Activated CD4-positive, alpha-beta memory T cell treated with anti-CD3 and anti-CD28 coated beads for 36 hours (primary cell): ENCODE measurements around the gene RAB30. TPM values are rescaled to one million over a fixed set of nuclear protein-coding genes. Genes with fewer than 3 reads are reported as not detected.

ENCODE experiments used
- CTCF ChIA-PET: fragments of 350-600 bp; sonication (Branson Sonifier 250); formaldehyde crosslinking; loops from one replicate; lab custom pipeline; 2021; ENCODE audit warnings: antibody characterized with exemption, inconsistent platforms; lab: Charles Lee
- POLR2A ChIA-PET: fragments of 350-600 bp; sonication (Branson Sonifier 250); formaldehyde crosslinking; loops from one replicate; lab custom pipeline; 2021; ENCODE audit warnings: antibody characterized with exemption; lab: Charles Lee
- DNase-seq: peaks from one replicate; pipeline ENCODE4 v3.0.0-alpha.2; 2020
- H3K27ac Mint-ChIP-seq: one replicate; pipeline ENCODE4 v1.8.0; 2021; ENCODE audit warnings: mixed read lengths
- H3K27me3 Mint-ChIP-seq: one replicate; pipeline ENCODE4 v1.8.0; 2021; ENCODE audit warnings: mixed read lengths
- H3K36me3 Mint-ChIP-seq: one replicate; pipeline ENCODE4 v1.8.0; 2021; ENCODE audit warnings: mixed read lengths
- H3K4me1 Mint-ChIP-seq: one replicate; pipeline ENCODE4 v1.8.0; 2021; ENCODE audit warnings: low read depth, mixed read lengths
- H3K4me3 Mint-ChIP-seq: one replicate; pipeline ENCODE4 v1.8.0; 2021; ENCODE audit warnings: mild to moderate bottlenecking, mixed read lengths
- H3K9me3 Mint-ChIP-seq: one replicate; pipeline ENCODE4 v1.8.0; 2021; ENCODE audit warnings: mixed read lengths
- intact Hi-C: fragments of 100-400 bp; cut with micrococcal nuclease; formaldehyde crosslinking; loops from one replicate; pipeline ENCODE4 v1.15.1; 2023
- total RNA-seq, 2 experiments: library from RNA; stranded (reverse); gene quantifications; one replicate each; pipeline ENCODE4 v1.2.3, GENCODE V29; 2021

RAB30 gene
- total RNA-seq, 2 experiments from 2014 or later, result 11.5 to 12.9 TPM

DNA sequence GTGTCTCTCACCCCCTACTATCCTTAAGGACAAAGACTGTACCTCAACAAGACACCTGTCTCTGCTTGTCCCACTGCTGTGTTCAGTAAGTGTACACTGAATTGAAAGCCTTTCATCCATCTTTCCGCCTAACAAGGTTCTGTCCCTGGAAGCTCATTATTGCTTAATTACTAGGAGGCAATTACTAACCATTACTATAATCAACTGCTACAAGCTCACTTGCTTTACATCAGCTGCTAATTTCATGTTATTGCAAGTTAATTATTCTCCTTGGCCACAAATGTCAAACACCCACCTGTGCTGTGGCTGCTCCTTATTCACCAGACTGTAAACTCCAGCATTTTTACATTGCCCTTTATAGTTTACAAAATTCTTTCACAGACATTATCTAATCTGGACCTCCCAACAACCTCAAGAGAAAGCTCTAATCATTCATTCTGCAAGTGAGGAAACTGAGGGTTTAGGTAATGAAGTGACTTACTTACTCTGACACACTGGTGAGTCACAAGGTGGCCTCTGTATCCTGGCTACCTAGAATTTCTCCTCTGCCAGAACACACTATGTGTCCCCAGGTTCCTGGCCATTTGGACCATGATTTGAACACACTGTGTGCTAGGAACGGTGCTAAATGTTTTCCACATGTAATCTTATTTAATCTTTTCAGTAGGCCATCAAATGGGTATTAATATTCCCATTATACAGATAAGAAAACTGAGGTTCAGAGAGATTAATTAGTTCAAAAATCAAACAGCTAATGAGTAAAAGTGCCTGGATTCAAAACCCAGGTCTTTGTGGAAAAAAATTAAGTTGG lies 66.7 kb downstream of the RAB30 start:
- H3K9me3 Mint-ChIP-seq, result no peaks in the 10 kb centered on the region
- intact Hi-C loops, result loop anchor here (1.0 to 10.0 kb wide), 2 partner anchors 8 to 1000 kb away; no protein-coding TSS in a partner anchor
- CTCF ChIA-PET, result no interaction called here
- H3K36me3 Mint-ChIP-seq, result peaks cover 5% of the 10 kb centered on the region
- POLR2A ChIA-PET, result interaction anchor here (0.6 to 1.5 kb wide), 4 partner anchors 9 to 737 kb away, joined by 3 to 9 read pairs (median 4); partner anchors contain the start of gene PCF11
- H3K27ac Mint-ChIP-seq, result no peak overlapping the region
- no peak overlapping the region for H3K4me3 Mint-ChIP-seq
- peaks cover 48% of the 10 kb centered on the region for H3K4me1 Mint-ChIP-seq
- H3K27me3 Mint-ChIP-seq, result no peaks in the 10 kb centered on the region
- peak; percentile 42 for DNase-seq

DNA sequence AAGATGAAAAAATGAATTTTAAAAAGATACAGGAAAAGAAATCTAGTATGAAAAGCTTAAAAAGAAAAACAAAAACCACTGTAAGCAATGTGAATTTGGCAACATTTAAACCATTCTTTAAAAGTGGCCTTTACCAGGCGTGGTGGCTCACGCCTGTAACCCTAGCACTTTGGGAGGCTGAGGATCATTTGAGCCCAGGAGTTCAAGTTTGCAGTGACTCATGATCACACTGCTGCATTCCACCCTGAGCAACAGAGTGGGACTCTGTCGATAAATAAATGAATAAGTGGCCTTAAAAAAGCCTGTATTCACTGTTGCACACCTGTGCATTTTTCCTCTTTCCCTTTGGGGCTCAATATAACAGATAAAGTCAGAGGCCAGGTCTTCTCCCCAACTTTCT lies 69.2 kb downstream of the RAB30 start:
- Mint-ChIP-seq H3K9me3 (no peaks in the 10 kb centered on the region), H3K4me3 (no peak overlapping the region), H3K36me3 (no peaks in the 10 kb centered on the region), H3K27ac (no peak overlapping the region), H3K4me1 (peaks cover 51% of the 10 kb centered on the region), H3K27me3 (no peaks in the 10 kb centered on the region)
- intact Hi-C loops, result loop anchor here (10.0 kb wide), 1 partner anchor 998 kb away; no protein-coding TSS in a partner anchor
- ChIA-PET CTCF (no interaction called here), POLR2A (interaction anchor here (0.7 kb wide), 1 partner anchor 70 kb away, joined by 3 read pairs; no protein-coding TSS in a partner anchor)
- DNase-seq, result no peak

DNA sequence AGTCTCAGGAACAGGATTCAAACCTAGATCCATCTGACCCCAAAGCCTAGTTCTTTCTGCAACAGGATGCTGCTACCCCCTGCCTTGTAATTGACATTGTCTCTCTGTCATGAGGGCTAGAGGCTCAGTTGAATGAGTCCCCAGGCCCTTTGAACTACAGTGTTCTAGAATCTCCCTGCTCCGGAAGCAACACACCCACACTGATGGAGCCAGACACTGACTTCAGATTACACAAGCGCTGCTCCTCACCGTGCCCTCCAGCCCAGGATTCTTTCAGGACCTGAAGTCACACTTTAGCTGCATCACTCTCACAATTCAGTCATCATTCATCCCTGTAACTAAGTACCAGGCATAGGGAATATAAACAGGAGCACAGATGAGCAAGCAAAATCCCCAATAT lies 69.6 kb downstream of the RAB30 start:
- CTCF ChIA-PET, result no interaction called here
- H3K4me1 Mint-ChIP-seq, result peaks cover 54% of the 10 kb centered on the region
- intact Hi-C loops, result loop anchor here (10.0 kb wide), 1 partner anchor 997 kb away; no protein-coding TSS in a partner anchor
- no peaks in the 10 kb centered on the region for H3K27me3 Mint-ChIP-seq
- no peaks in the 10 kb centered on the region for H3K9me3 Mint-ChIP-seq
- H3K27ac Mint-ChIP-seq, result no peak overlapping the region
- H3K4me3 Mint-ChIP-seq, result no peak overlapping the region
- DNase-seq, result peak; percentile 62
- POLR2A ChIA-PET, result interaction anchor here (0.7 kb wide), 1 partner anchor 70 kb away, joined by 3 read pairs; no protein-coding TSS in a partner anchor
- no peaks in the 10 kb centered on the region for H3K36me3 Mint-ChIP-seq

DNA sequence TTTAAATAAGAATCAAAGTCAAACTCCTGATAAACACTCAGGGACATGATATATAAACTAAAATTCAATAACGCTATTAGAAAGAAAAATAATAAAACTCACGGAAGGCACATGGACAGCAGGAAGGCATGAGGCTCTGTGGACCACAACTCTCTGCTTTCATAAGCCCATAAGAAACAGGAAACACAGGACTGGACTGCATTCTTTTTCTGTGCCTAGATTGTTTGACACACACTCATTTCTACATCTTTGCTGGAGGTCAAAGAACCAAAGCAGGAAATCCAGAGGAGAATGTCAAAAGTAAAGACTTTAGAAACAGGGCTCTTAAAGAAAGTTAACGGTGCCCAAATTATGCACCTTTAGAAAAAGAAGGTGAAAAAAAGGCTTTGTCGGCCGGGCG lies 71.3 kb downstream of the RAB30 start:
- DNase-seq, result no peak
- Mint-ChIP-seq H3K4me3 (no peak overlapping the region), H3K9me3 (no peaks in the 10 kb centered on the region), H3K4me1 (peaks cover 58% of the 10 kb centered on the region), H3K27me3 (no peaks in the 10 kb centered on the region), H3K27ac (no peak overlapping the region), H3K36me3 (no peaks in the 10 kb centered on the region)
- CTCF ChIA-PET, result no interaction called here
- intact Hi-C loops, result loop anchor here (10.0 kb wide), 1 partner anchor 996 kb away; no protein-coding TSS in a partner anchor
- POLR2A ChIA-PET, result no interaction called here

DNA sequence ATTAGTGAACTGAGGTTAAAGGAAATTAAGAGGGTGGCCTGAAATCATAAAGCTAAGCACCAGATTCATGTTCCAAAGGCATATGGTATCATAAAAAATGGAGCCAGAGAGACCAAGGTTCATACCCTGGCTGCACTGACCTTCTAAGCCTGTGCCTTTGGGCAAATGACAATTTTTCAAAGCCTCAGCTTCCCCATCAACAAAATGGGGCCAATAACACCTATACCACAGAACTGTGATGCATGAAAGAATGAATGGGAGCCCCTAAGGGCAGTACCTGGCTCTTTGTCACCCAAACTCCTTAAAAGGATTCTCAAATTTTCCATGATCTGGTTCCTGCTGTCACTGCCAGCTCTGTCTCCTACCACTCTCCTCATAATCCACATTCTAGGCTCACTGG lies 72.5 kb downstream of the RAB30 start:
- intact Hi-C loops, result loop anchor here (5.0 kb wide), 1 partner anchor 97 kb away; the partner anchor contains the start of genes DDIAS and PRCP
- ChIA-PET POLR2A (interaction anchor here (1.1 kb wide), 1 partner anchor 71 kb away, joined by 3 read pairs; no protein-coding TSS in a partner anchor), CTCF (interaction anchor here (0.9 to 1.1 kb wide), 2 partner anchors 12 to 19 kb away, joined by 3 read pairs; no protein-coding TSS in a partner anchor)
- H3K9me3 Mint-ChIP-seq, result no peaks in the 10 kb centered on the region
- H3K4me3 Mint-ChIP-seq, result no peak overlapping the region
- H3K4me1 Mint-ChIP-seq, result peaks cover 55% of the 10 kb centered on the region
- DNase-seq, result no peak
- no peaks in the 10 kb centered on the region for H3K27me3 Mint-ChIP-seq
- peaks cover 4% of the 10 kb centered on the region for H3K36me3 Mint-ChIP-seq
- no peak overlapping the region for H3K27ac Mint-ChIP-seq

DNA sequence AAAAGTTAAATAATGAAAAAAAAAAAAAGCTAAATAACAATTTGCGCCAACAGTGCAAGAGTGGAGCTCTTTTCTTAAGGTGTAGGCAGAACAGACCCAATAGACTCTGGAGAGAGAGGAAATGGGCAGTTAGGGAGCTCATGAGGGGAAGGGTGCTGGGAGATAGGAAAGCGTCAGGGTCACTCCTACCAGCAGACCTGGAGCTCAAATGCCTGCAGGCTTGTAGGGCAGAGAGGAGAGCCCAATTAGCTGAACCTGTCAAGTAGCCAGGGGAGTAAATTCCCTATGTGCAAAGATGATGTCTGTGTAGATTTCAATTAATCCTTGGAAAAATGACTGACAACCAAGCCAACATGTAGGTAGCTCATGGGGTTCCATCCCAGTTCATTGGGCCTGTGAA lies 73.0 kb downstream of the RAB30 start:
- ChIA-PET POLR2A (no interaction called here), CTCF (interaction anchor here (0.6 to 1.1 kb wide), 3 partner anchors 8 to 18 kb away, joined by 3 read pairs; no protein-coding TSS in a partner anchor)
- no peaks in the 10 kb centered on the region for H3K27me3 Mint-ChIP-seq
- H3K27ac Mint-ChIP-seq, result no peak overlapping the region
- peaks cover 8% of the 10 kb centered on the region for H3K36me3 Mint-ChIP-seq
- H3K9me3 Mint-ChIP-seq, result no peaks in the 10 kb centered on the region
- peaks cover 60% of the 10 kb centered on the region for H3K4me1 Mint-ChIP-seq
- DNase-seq, result no peak
- H3K4me3 Mint-ChIP-seq, result no peak overlapping the region
- intact Hi-C loops, result loop anchor here (5.0 kb wide), 1 partner anchor 96 kb away; the partner anchor contains the start of genes DDIAS and PRCP

DNA sequence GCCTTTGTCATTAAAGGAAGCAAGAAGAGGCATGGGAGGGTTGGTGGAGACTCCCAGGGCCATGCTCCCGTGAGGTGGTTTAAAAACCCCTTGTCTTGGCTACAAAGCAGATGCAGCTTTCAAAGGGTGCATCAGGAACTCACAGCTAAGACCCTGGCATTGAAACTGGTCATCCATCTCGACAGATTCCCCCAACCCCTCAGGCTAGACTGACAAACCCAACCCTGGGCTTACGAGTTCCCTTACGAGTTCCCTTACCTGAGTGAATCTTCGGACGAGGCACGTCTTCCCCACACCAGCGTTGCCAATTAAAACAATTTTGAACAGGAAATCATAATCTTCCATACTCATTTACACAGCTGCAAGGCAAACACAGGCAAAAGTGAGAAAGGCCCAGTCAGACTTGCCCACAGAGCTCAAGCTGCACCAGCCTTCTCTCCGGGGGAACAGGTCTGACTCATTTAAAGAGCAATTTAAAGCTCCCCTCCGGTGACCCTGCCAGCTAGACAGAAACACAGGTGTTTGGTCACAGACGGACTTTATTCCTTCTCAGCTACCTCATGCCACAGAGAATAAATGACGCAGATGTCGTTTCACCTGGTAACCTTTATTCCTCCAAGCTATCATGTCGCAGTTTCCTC lies 74.6 kb downstream of the RAB30 start:
- H3K27me3 Mint-ChIP-seq, result no peaks in the 10 kb centered on the region
- peak overlapping the region; percentile 43 for H3K27ac Mint-ChIP-seq

DNA sequence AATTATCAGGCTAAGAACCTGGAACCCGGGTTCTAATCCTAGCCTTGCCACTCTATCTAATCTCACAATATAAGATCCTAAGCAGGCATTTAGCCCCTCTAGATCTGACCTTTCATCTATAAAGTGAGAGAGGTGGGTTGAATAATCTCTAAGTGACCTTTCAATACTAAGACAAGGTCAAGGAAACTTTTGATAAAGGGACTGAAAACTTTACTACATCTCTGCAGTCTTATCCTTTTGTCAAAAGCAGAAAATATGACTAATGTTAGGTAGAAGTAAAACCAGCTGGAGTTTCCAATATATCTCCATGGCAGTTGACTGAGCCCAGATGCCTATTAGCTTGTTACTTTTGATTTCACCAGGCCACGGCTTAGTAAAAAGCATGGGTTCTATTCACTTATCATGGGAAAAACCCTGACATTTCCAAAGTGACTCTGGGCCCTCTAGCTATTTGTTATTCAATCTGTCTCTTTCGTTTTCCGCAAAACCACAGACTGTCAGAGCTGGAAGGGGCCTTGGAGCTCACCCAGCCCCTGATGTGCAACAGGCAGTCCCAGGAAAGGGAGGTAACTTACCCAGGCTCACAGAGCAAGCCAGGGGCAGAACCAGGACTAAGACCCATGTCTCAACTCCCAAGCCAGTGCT lies 75.8 kb downstream of the RAB30 start:
- Mint-ChIP-seq H3K36me3 (peaks cover 18% of the 10 kb centered on the region), H3K4me1 (peaks cover 53% of the 10 kb centered on the region), H3K4me3 (no peak overlapping the region), H3K9me3 (no peaks in the 10 kb centered on the region), H3K27ac (peak overlapping the region; percentile 70), H3K27me3 (no peaks in the 10 kb centered on the region)
- intact Hi-C loops, result loop anchor here (1.0 to 5.0 kb wide), 6 partner anchors 16 to 161 kb away; partner anchors contain the start of genes DDIAS, PCF11, PRCP and RAB30
- ChIA-PET CTCF (interaction anchor here (0.8 to 1.9 kb wide), 4 partner anchors 11 to 199 kb away, joined by 3 to 5 read pairs (median 3); no protein-coding TSS in a partner anchor), POLR2A (interaction anchor here (1.0 to 1.9 kb wide), 7 partner anchors 9 to 161 kb away, joined by 3 to 17 read pairs (median 5); partner anchors contain the start of genes DDIAS and PCF11)
- peak; percentile 55 for DNase-seq

More for the DNA sequence above, 74.6 kb downstream of the RAB30 start:
- intact Hi-C loops, result loop anchor here (1.0 to 5.0 kb wide), 7 partner anchors 8 to 160 kb away; partner anchors contain the start of genes DDIAS, PCF11, PRCP and RAB30
- Mint-ChIP-seq H3K9me3 (no peaks in the 10 kb centered on the region), H3K4me3 (no peak overlapping the region), H3K4me1 (peaks cover 60% of the 10 kb centered on the region), H3K36me3 (peaks cover 18% of the 10 kb centered on the region)
- peak; percentile 67 for DNase-seq
- POLR2A ChIA-PET, result interaction anchor here (0.8 to 1.1 kb wide), 2 partner anchors 11 to 75 kb away, joined by 3 read pairs; partner anchors contain the start of gene RAB30
- CTCF ChIA-PET, result interaction anchor here (0.9 kb wide), 1 partner anchor 17 kb away, joined by 3 read pairs; no protein-coding TSS in a partner anchor

DNA sequence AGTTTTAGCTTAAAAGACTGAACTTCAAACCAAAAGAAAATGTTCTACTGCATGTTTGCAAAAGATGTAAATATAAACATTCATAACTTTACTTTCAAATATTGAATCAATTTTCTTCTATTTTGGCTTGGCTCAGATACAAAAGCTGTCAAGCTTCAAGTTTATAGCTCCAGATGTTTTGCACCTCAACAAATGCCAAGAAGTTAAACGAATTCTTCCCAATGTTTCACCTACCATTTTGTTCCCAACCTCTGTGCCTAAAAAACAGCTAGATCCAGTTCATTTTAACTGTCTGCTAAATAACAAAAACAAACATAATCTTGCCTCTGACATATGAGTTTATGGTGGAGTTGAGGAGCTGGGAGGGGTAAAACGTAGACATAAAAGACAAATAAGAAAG lies 76.5 kb downstream of the RAB30 start:
- H3K4me3 Mint-ChIP-seq, result no peak overlapping the region
- no peaks in the 10 kb centered on the region for H3K27me3 Mint-ChIP-seq
- ChIA-PET CTCF (interaction anchor here (1.0 to 1.9 kb wide), 4 partner anchors 12 to 199 kb away, joined by 3 to 6 read pairs (median 4); no protein-coding TSS in a partner anchor), POLR2A (interaction anchor here (1.0 to 1.9 kb wide), 7 partner anchors 10 to 162 kb away, joined by 3 to 17 read pairs (median 5); partner anchors contain the start of genes DDIAS and PCF11)
- H3K27ac Mint-ChIP-seq, result peak overlapping the region; percentile 1
- peaks cover 51% of the 10 kb centered on the region for H3K4me1 Mint-ChIP-seq
- intact Hi-C loops, result loop anchor here (5.0 kb wide), 1 partner anchor 93 kb away; the partner anchor contains the start of genes DDIAS and PRCP
- DNase-seq, result no peak
- H3K9me3 Mint-ChIP-seq, result no peaks in the 10 kb centered on the region
- peaks cover 18% of the 10 kb centered on the region for H3K36me3 Mint-ChIP-seq

DNA sequence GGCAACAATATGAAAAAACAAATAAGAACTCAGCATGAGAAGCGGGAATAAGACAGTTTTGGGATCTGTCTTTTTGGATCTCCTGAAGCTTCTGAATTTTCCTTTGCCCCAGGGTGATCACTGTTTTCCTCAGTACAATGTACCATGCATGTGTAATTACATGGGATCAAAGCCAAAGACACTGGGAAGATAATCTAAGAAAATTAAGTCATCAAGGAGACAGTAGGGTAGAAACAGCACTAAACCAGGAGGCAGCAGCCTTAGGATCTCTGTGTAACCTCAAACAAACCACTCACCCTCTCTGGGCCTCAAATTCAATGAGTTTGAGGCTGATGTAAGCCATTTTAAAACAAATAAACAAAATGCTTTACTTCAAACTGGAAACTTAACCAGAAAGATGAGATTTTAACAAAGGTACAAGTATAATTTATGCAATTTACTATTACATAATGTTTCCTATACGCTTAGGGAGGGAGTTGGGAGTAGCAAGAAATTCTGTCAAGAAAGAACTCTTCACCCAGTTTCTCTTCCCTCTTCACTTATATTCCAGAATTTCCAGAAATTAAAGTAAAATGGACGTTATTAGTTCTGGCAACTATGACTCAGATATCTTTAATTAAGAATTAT lies 77.0 kb downstream of the RAB30 start:
- Mint-ChIP-seq H3K27ac (no peak overlapping the region), H3K9me3 (no peaks in the 10 kb centered on the region), H3K4me3 (no peak overlapping the region), H3K4me1 (peaks cover 48% of the 10 kb centered on the region), H3K27me3 (no peaks in the 10 kb centered on the region), H3K36me3 (peaks cover 18% of the 10 kb centered on the region)
- POLR2A ChIA-PET, result interaction anchor here (1.6 to 1.9 kb wide), 2 partner anchors 12 to 14 kb away, joined by 11 to 17 read pairs; no protein-coding TSS in a partner anchor
- intact Hi-C loops, result loop anchor here (5.0 kb wide), 1 partner anchor 92 kb away; the partner anchor contains the start of genes DDIAS and PRCP
- no peak for DNase-seq
- CTCF ChIA-PET, result interaction anchor here (1.0 to 1.9 kb wide), 2 partner anchors 12 to 58 kb away, joined by 5 to 6 read pairs; no protein-coding TSS in a partner anchor
